HepG2 (cell line): ENCODE results near the gene XPO5. TPM values are rescaled to one million over a fixed set of nuclear protein-coding genes. Genes with fewer than 3 reads are reported as not detected.

Source experiments
- ATF6 ChIP-seq: sonication (generic); formaldehyde crosslinking; conservative IDR thresholded peaks from 2 replicates; pipeline ENCODE4 v1.4.0; 2020; ENCODE audit warnings: missing genetic modification reagents
- ATF7 ChIP-seq, 2 experiments: fragments of 450-650 bp in 1 of 2; sonication (generic) in 1 of 2; formaldehyde crosslinking in 1 of 2; IDR thresholded peaks; 2 replicates each; pipeline versions ENCODE4 v1.4.0 to v1.6.1; 2016 to 2020; ENCODE audit warnings: antibody characterized with exemption in 1 of 2, mild to moderate bottlenecking in 1 of 2, missing genetic modification reagents in 1 of 2
- CREB1 ChIP-seq, 2 experiments: fragments of 450-650 bp in 1 of 2; IDR thresholded peaks; 2 replicates each; pipeline ENCODE4 v1.6.1; 2016 to 2017; ENCODE audit warnings: control low read depth in 1 of 2, mild to moderate bottlenecking in 1 of 2, missing compliant biosample characterization in 1 of 2, missing genetic modification characterization in 1 of 2
- CREM ChIP-seq, 2 experiments: sonication (generic) in 1 of 2; formaldehyde crosslinking in 1 of 2; IDR thresholded peaks; 2 replicates each; pipeline versions ENCODE4 v1.4.0 to v1.6.1; 2016 to 2020; ENCODE audit warnings: antibody characterized with exemption in 1 of 2, mild to moderate bottlenecking in 1 of 2, missing genetic modification reagents in 1 of 2
- MXD1 ChIP-seq: sonication (generic); formaldehyde crosslinking; IDR thresholded peaks from 2 replicates; pipeline ENCODE4 v1.4.0; 2020; ENCODE audit warnings: mild to moderate bottlenecking, missing genetic modification reagents
- PLRG1 ChIP-seq: fragments of 450-650 bp; conservative IDR thresholded peaks from 2 replicates; pipeline ENCODE4 v1.6.1; 2016
- SIX4 ChIP-seq: sonication (generic); formaldehyde crosslinking; IDR thresholded peaks from 2 replicates; pipeline ENCODE4 v1.4.0; 2020; ENCODE audit warnings: missing genetic modification reagents
- SP5 ChIP-seq: IDR thresholded peaks from 2 replicates; pipeline ENCODE4 v1.6.1; 2016; ENCODE audit warnings: low read depth, borderline replicate concordance
- SRF ChIP-seq: IDR thresholded peaks from 2 replicates; pipeline ENCODE4 v1.6.1; 2011; ENCODE audit warnings: mild to moderate bottlenecking, low read depth, low read length, moderate library complexity
- TBX3 ChIP-seq: fragments of 450-650 bp; IDR thresholded peaks from 2 replicates; pipeline ENCODE4 v1.6.1; 2017; ENCODE audit warnings: antibody characterized with exemption, mild to moderate bottlenecking, inconsistent platforms, borderline replicate concordance
- YEATS4 ChIP-seq: sonication (generic); formaldehyde crosslinking; IDR thresholded peaks from 2 replicates; pipeline ENCODE4 v1.4.0; 2020; ENCODE audit warnings: missing genetic modification reagents, borderline replicate concordance
- ZC3H4 ChIP-seq: sonication (generic); formaldehyde crosslinking; IDR thresholded peaks from 2 replicates; pipeline ENCODE4 v1.4.0; 2020; ENCODE audit warnings: missing genetic modification reagents, borderline replicate concordance
- ZHX2 ChIP-seq, 2 experiments: sonication (generic) in 1 of 2; formaldehyde crosslinking in 1 of 2; IDR thresholded peaks; 2 replicates each; pipeline versions ENCODE4 v1.6.1 to v1.9.0; 2014 to 2022; ENCODE audit warnings: antibody characterized with exemption in 1 of 2, borderline replicate concordance in 1 of 2, inconsistent platforms in 1 of 2, low read depth in 1 of 2, missing genetic modification reagents in 1 of 2
- ZNF562 ChIP-seq: sonication (generic); formaldehyde crosslinking; IDR thresholded peaks from 2 replicates; pipeline ENCODE4 v1.8.0; 2022; ENCODE audit warnings: missing genetic modification reagents, borderline replicate concordance
- ZNF703 ChIP-seq: sonication (generic); formaldehyde crosslinking; IDR thresholded peaks from 2 replicates; pipeline ENCODE4 v1.5.1; 2020; ENCODE audit warnings: missing genetic modification reagents, mild to moderate bottlenecking, moderate library complexity, borderline replicate concordance
- ZNF883 ChIP-seq: sonication (generic); formaldehyde crosslinking; IDR thresholded peaks from 2 replicates; pipeline ENCODE4 v1.5.1; 2020; ENCODE audit warnings: mild to moderate bottlenecking, missing genetic modification reagents; ENCODE audit errors: not compliant biosample characterization
- ZNF891 ChIP-seq: sonication (generic); formaldehyde crosslinking; IDR thresholded peaks from 2 replicates; pipeline ENCODE4 v1.5.0; 2020; ENCODE audit warnings: mild to moderate bottlenecking, missing genetic modification reagents
- polyA plus RNA-seq, 8 experiments: library from polyadenylated mRNA; depleted of rRNA in 3 of 8; stranded (reverse) in 7 of 8; unstranded in 1 of 8; fragments of >200 nt; fragmentation: Illumina TruSeq in 4 of 8; extraction: Trizol in 4 of 8; gene quantifications; 2 replicates each; pipeline versions ENCODE4 v1.2.1 to v1.2.3, GENCODE V29; 2011 to 2016; ENCODE audit warnings: low read depth in 4 of 8, missing spikeins in 1 of 8, mixed read lengths in 1 of 8; ENCODE audit not compliant: insufficient read depth in 1 of 8
- total RNA-seq, 5 experiments: library from RNA; depleted of rRNA; stranded (reverse); fragments of >200 nt; fragmentation: Illumina TruSeq; extraction: Trizol; gene quantifications; 2 replicates each; pipeline ENCODE4 v1.2.3, GENCODE V29; 2016; ENCODE audit warnings: low read depth in 1 of 5

Gene XPO5
- total and polyA plus RNA-seq, 2 of the 13 experiments (the other 11 are each of a cell fraction or from before 2014, with no cell fraction given): 52.2 to 68.0 TPM

- TF ChIP-seq SRF (no peak), CREM (IDR thresholded peaks at IDR 0.05) (no peak), CREM (CRISPR knock-in tag; IDR thresholded peaks at IDR 0.05) (no peak), ZC3H4 (CRISPR knock-in tag) (no peak), ATF7 (IDR thresholded peaks at IDR 0.05) (no peak), ATF7 (CRISPR knock-in tag; IDR thresholded peaks at IDR 0.05) (no peak), SP5 (CRISPR knock-in tag) (no peak), YEATS4 (no peak), ZNF703 (CRISPR knock-in tag) (no peak), ZNF562 (no peak), CREB1 (IDR thresholded peaks at IDR 0.05) (no peak), CREB1 (CRISPR knock-in tag; IDR thresholded peaks at IDR 0.05) (no peak), PLRG1 (no peak), TBX3 (no peak), SIX4 (CRISPR knock-in tag) (no peak), ATF6 (CRISPR knock-in tag) (no peak), MXD1 (CRISPR knock-in tag) (0 out of 2 replicates have a peak, but pooled peaks have one; percentile 34), ZHX2 (IDR thresholded peaks at IDR 0.05; ENCODE audit: low read depth) (no peak), ZHX2 (CRISPR knock-in tag; IDR thresholded peaks at IDR 0.05; ENCODE audit: borderline replicate concordance) (no peak), ZNF883 (CRISPR knock-in tag) (peak; percentile 29), ZNF891 (CRISPR knock-in tag) (no peak)
Observed at GRCh38 chr6:43499028-43499815, 76.6 kb downstream of the XPO5 start (continued).
